ENCODE measurements around the gene PSMD6. TPM values are rescaled to one million over a fixed set of nuclear protein-coding genes. Genes with fewer than 3 reads are reported as not detected.

The PSMD6 gene
- polyA plus RNA-seq, 1 donor: 71.5 TPM

- no peak overlapping the region for H3K4me3 ChIP-seq (ENCODE audit: low read length)
These were observed 7.4 kb upstream of the PSMD6 start for GRCh38 chr3:64030741-64031140.

GRCh38 chr3:64029287-64029686 is 6.0 kb upstream of the PSMD6 start:
- Histone ChIP-seq H3K9me3 (ENCODE audit: control insufficient read depth, low read depth, low read length) (no peaks in the 10 kb centered on the region), H3K4me1 (ENCODE audit: control insufficient read depth, insufficient read depth, low read length) (no peaks in the 10 kb centered on the region), H3K27me3 (ENCODE audit: control insufficient read depth, insufficient read depth, low read length) (peaks cover 10% of the 10 kb centered on the region), H3K4me3 (ENCODE audit: low read length) (no peak overlapping the region), H3K36me3 (ENCODE audit: control insufficient read depth, insufficient read depth, low read length) (no peaks in the 10 kb centered on the region), H3K27ac (ENCODE audit: low read length) (no peak overlapping the region)
- WGBS (ENCODE audit: insufficient coverage, low lambda C conversion rate): no CpG with 5 or more reads among the region's 4 CpGs
- DNase-seq: no peak

More at GRCh38 chr3:64030741-64031140, 7.4 kb upstream of the PSMD6 start:
- Histone ChIP-seq H3K9me3 (ENCODE audit: control insufficient read depth, low read depth, low read length) (no peaks in the 10 kb centered on the region), H3K4me1 (ENCODE audit: control insufficient read depth, insufficient read depth, low read length) (no peaks in the 10 kb centered on the region), H3K36me3 (ENCODE audit: control insufficient read depth, insufficient read depth, low read length) (no peaks in the 10 kb centered on the region), H3K27ac (ENCODE audit: low read length) (no peak overlapping the region), H3K27me3 (ENCODE audit: control insufficient read depth, insufficient read depth, low read length) (peaks cover 10% of the 10 kb centered on the region)
- DNase-seq: peak; percentile 65 to 67
- WGBS (ENCODE audit: insufficient coverage, low lambda C conversion rate): no CpG with 5 or more reads among the region's 16 CpGs

GRCh38 chr3:64028754-64029153 is 5.5 kb upstream of the PSMD6 start:
- DNase-seq: no peak
- Histone ChIP-seq H3K4me1 (ENCODE audit: control insufficient read depth, insufficient read depth, low read length) (no peaks in the 10 kb centered on the region), H3K4me3 (ENCODE audit: low read length) (no peak overlapping the region), H3K9me3 (ENCODE audit: control insufficient read depth, low read depth, low read length) (no peaks in the 10 kb centered on the region), H3K36me3 (ENCODE audit: control insufficient read depth, insufficient read depth, low read length) (no peaks in the 10 kb centered on the region), H3K27ac (ENCODE audit: low read length) (no peak overlapping the region), H3K27me3 (ENCODE audit: control insufficient read depth, insufficient read depth, low read length) (peaks cover 10% of the 10 kb centered on the region)
- no CpG with 5 or more reads among the region's 3 CpGs for WGBS (ENCODE audit: insufficient coverage, low lambda C conversion rate)

- no peaks in the 10 kb centered on the region for H3K9me3 ChIP-seq (ENCODE audit: control insufficient read depth, low read depth, low read length)
- no peak overlapping the region for H3K27ac ChIP-seq (ENCODE audit: low read length)
- no peak for DNase-seq
- H3K4me3 ChIP-seq (ENCODE audit: low read length): no peak overlapping the region
- no peaks in the 10 kb centered on the region for H3K36me3 ChIP-seq (ENCODE audit: control insufficient read depth, insufficient read depth, low read length)
- H3K27me3 ChIP-seq (ENCODE audit: control insufficient read depth, insufficient read depth, low read length): peaks cover 10% of the 10 kb centered on the region
- no peaks in the 10 kb centered on the region for H3K4me1 ChIP-seq (ENCODE audit: control insufficient read depth, insufficient read depth, low read length)
- 75% methylated on average over 1 of the region's 8 CpGs for WGBS (ENCODE audit: insufficient coverage, low lambda C conversion rate)
These were observed 4.4 kb upstream of the PSMD6 start for GRCh38 chr3:64027658-64028057.

GRCh38 chr3:64026346-64026745 is 3.1 kb upstream of the PSMD6 start:
- H3K27me3 ChIP-seq (ENCODE audit: control insufficient read depth, insufficient read depth, low read length): peaks cover 10% of the 10 kb centered on the region
- H3K27ac ChIP-seq (ENCODE audit: low read length): no peak overlapping the region
- no peak for DNase-seq
- no peaks in the 10 kb centered on the region for H3K4me1 ChIP-seq (ENCODE audit: control insufficient read depth, insufficient read depth, low read length)
- H3K36me3 ChIP-seq (ENCODE audit: control insufficient read depth, insufficient read depth, low read length): peaks cover 5% of the 10 kb centered on the region
- no peaks in the 10 kb centered on the region for H3K9me3 ChIP-seq (ENCODE audit: control insufficient read depth, low read depth, low read length)
- H3K4me3 ChIP-seq (ENCODE audit: low read length): no peak overlapping the region
- 100% methylated on average over 2 of the region's 2 CpGs for WGBS (ENCODE audit: insufficient coverage, low lambda C conversion rate)

- H3K36me3 ChIP-seq (ENCODE audit: control insufficient read depth, insufficient read depth, low read length): peaks cover 17% of the 10 kb centered on the region
- no peaks in the 10 kb centered on the region for H3K9me3 ChIP-seq (ENCODE audit: control insufficient read depth, low read depth, low read length)
- no peak overlapping the region for H3K27ac ChIP-seq (ENCODE audit: low read length)
- WGBS (ENCODE audit: insufficient coverage, low lambda C conversion rate): 50% methylated on average over 3 of the region's 5 CpGs
- H3K27me3 ChIP-seq (ENCODE audit: control insufficient read depth, insufficient read depth, low read length): peaks cover 3% of the 10 kb centered on the region
- no peak for DNase-seq
- no peaks in the 10 kb centered on the region for H3K4me1 ChIP-seq (ENCODE audit: control insufficient read depth, insufficient read depth, low read length)
- H3K4me3 ChIP-seq (ENCODE audit: low read length): no peak overlapping the region
These were observed 548 bp upstream of the PSMD6 start for GRCh38 chr3:64023861-64024223.

- no peaks in the 10 kb centered on the region for H3K9me3 ChIP-seq (ENCODE audit: control insufficient read depth, low read depth, low read length)
- 40% methylated on average over 1 of the region's 24 CpGs for WGBS (ENCODE audit: insufficient coverage, low lambda C conversion rate)
- DNase-seq: peak in 1 of 2 donors; percentile 30
- H3K27me3 ChIP-seq (ENCODE audit: control insufficient read depth, insufficient read depth, low read length): no peaks in the 10 kb centered on the region
- H3K36me3 ChIP-seq (ENCODE audit: control insufficient read depth, insufficient read depth, low read length): peaks cover 29% of the 10 kb centered on the region
- no peaks in the 10 kb centered on the region for H3K4me1 ChIP-seq (ENCODE audit: control insufficient read depth, insufficient read depth, low read length)
- peak overlapping the region; percentile 64 for H3K27ac ChIP-seq (ENCODE audit: low read length)
- peak overlapping the region; percentile 89 for H3K4me3 ChIP-seq (ENCODE audit: low read length)
These were observed 675 bp downstream of the PSMD6 start for GRCh38 chr3:64022451-64023186.

GRCh38 chr3:64021922-64022321 is 1.4 kb downstream of the PSMD6 start:
- H3K4me3 ChIP-seq (ENCODE audit: low read length): peak overlapping the region; percentile 89
- WGBS (ENCODE audit: insufficient coverage, low lambda C conversion rate): 94% methylated on average over 3 of the region's 6 CpGs
- H3K27ac ChIP-seq (ENCODE audit: low read length): no peak overlapping the region

GRCh38 chr3:64019879-64020278 is 3.4 kb downstream of the PSMD6 start:
- DNase-seq: no peak
- 92% methylated on average over 2 of the region's 2 CpGs for WGBS (ENCODE audit: insufficient coverage, low lambda C conversion rate)
- Histone ChIP-seq H3K4me3 (ENCODE audit: low read length) (no peak overlapping the region), H3K4me1 (ENCODE audit: control insufficient read depth, insufficient read depth, low read length) (no peaks in the 10 kb centered on the region), H3K36me3 (ENCODE audit: control insufficient read depth, insufficient read depth, low read length) (peaks cover 52% of the 10 kb centered on the region), H3K27me3 (ENCODE audit: control insufficient read depth, insufficient read depth, low read length) (no peaks in the 10 kb centered on the region), H3K27ac (ENCODE audit: low read length) (no peak overlapping the region), H3K9me3 (ENCODE audit: control insufficient read depth, low read depth, low read length) (no peaks in the 10 kb centered on the region)

More at GRCh38 chr3:64021922-64022321, 1.4 kb downstream of the PSMD6 start:
- no peaks in the 10 kb centered on the region for H3K4me1 ChIP-seq (ENCODE audit: control insufficient read depth, insufficient read depth, low read length)
- H3K9me3 ChIP-seq (ENCODE audit: control insufficient read depth, low read depth, low read length): no peaks in the 10 kb centered on the region
- peaks cover 35% of the 10 kb centered on the region for H3K36me3 ChIP-seq (ENCODE audit: control insufficient read depth, insufficient read depth, low read length)
- no peak for DNase-seq
- H3K27me3 ChIP-seq (ENCODE audit: control insufficient read depth, insufficient read depth, low read length): no peaks in the 10 kb centered on the region

- no peak for DNase-seq
- no peaks in the 10 kb centered on the region for H3K9me3 ChIP-seq (ENCODE audit: control insufficient read depth, low read depth, low read length)
- no peak overlapping the region for H3K27ac ChIP-seq (ENCODE audit: low read length)
- no CpG with 5 or more reads among the region's 3 CpGs for whole genome bisulfite sequencing (ENCODE audit: insufficient coverage, low lambda C conversion rate)
- H3K4me1 ChIP-seq (ENCODE audit: control insufficient read depth, insufficient read depth, low read length): no peaks in the 10 kb centered on the region
- no peak overlapping the region for H3K4me3 ChIP-seq (ENCODE audit: low read length)
- peaks cover 58% of the 10 kb centered on the region for H3K36me3 ChIP-seq (ENCODE audit: control insufficient read depth, insufficient read depth, low read length)
- no peaks in the 10 kb centered on the region for H3K27me3 ChIP-seq (ENCODE audit: control insufficient read depth, insufficient read depth, low read length)
These were observed 4.0 kb downstream of the PSMD6 start for GRCh38 chr3:64019271-64019670.
